H9 (cell line): Measurements from ENCODE around the gene TMEM273. TPM values are rescaled to one million over a fixed set of nuclear protein-coding genes. Genes with fewer than 3 reads are reported as not detected.

Experiments
- DNase-seq: peaks from one replicate; pipeline ENCODE4 v3.0.0-alpha.2; 2017
- H2AFZ ChIP-seq: one replicate; pipeline ENCODE4 v1.6.1; 2013; ENCODE audit warnings: mild to moderate bottlenecking, low read length, control low read depth, moderate library complexity
- H2AK5ac ChIP-seq: 2 replicates; pipeline ENCODE4 v1.6.1; 2013; ENCODE audit warnings: low read length, control low read depth, mixed read lengths; ENCODE audit not compliant: insufficient read length
- H2BK120ac ChIP-seq: one replicate; pipeline ENCODE4 v1.6.1; 2013; ENCODE audit warnings: low read depth, mild to moderate bottlenecking, low read length, control low read depth, inconsistent platforms; ENCODE audit not compliant: poor library complexity, severe bottlenecking
- H2BK12ac ChIP-seq: 2 replicates; pipeline ENCODE4 v1.6.1; 2013; ENCODE audit warnings: low read length, control low read depth, mixed read lengths, low read depth; ENCODE audit not compliant: insufficient read length
- H2BK15ac ChIP-seq: 2 replicates; pipeline ENCODE4 v1.6.1; 2013; ENCODE audit warnings: low read depth, low read length, control low read depth
- H2BK20ac ChIP-seq: one replicate; pipeline ENCODE4 v1.6.1; 2013; ENCODE audit warnings: low read depth, mild to moderate bottlenecking, low read length, control low read depth, inconsistent platforms; ENCODE audit not compliant: poor library complexity, severe bottlenecking
- H2BK5ac ChIP-seq: 2 replicates; pipeline ENCODE4 v1.6.1; 2013; ENCODE audit warnings: low read length, control low read depth, mixed read lengths; ENCODE audit not compliant: insufficient read length
- H3K14ac ChIP-seq: 2 replicates; pipeline ENCODE4 v1.6.1; 2013; ENCODE audit warnings: low read length, control low read depth; ENCODE audit not compliant: insufficient read depth
- H3K18ac ChIP-seq: 2 replicates; pipeline ENCODE4 v1.6.1; 2013; ENCODE audit warnings: low read depth, mild to moderate bottlenecking, mixed read lengths, low read length, control low read depth; ENCODE audit not compliant: insufficient read length
- H3K23ac ChIP-seq: 2 replicates; pipeline ENCODE4 v1.6.1; 2013; ENCODE audit warnings: low read length, control low read depth, mixed read lengths, low read depth; ENCODE audit not compliant: insufficient read length
- H3K23me2 ChIP-seq: 2 replicates; pipeline ENCODE4 v1.6.1; 2013; ENCODE audit warnings: low read depth, mild to moderate bottlenecking, mixed read lengths, low read length, control low read depth; ENCODE audit not compliant: insufficient read length, poor library complexity, severe bottlenecking
- H3K27ac ChIP-seq: 2 replicates; pipeline ENCODE4 v1.5.1; 2013; ENCODE audit warnings: low read length, control low read depth, mixed read lengths, low read depth; ENCODE audit not compliant: insufficient read length
- H3K27me3 ChIP-seq: 2 replicates; pipeline ENCODE4 v1.6.1; 2013; ENCODE audit warnings: low read length, control low read depth, inconsistent platforms; ENCODE audit not compliant: insufficient read depth
- H3K4ac ChIP-seq: 2 replicates; pipeline ENCODE4 v1.6.1; 2013; ENCODE audit warnings: low read depth, mild to moderate bottlenecking, control low read depth, inconsistent platforms, low read length, moderate library complexity
- H3K4me1 ChIP-seq: 2 replicates; pipeline ENCODE4 v1.6.1; 2013; ENCODE audit warnings: low read length, control low read depth, inconsistent platforms; ENCODE audit not compliant: insufficient read depth
- H3K4me2 ChIP-seq: 2 replicates; pipeline ENCODE4 v1.6.1; 2013; ENCODE audit warnings: low read length, control low read depth, mixed read lengths; ENCODE audit not compliant: insufficient read length, insufficient read depth
- H3K56ac ChIP-seq: 2 replicates; pipeline ENCODE4 v1.6.1; 2013; ENCODE audit warnings: low read depth, mild to moderate bottlenecking, mixed read lengths, low read length, control low read depth; ENCODE audit not compliant: insufficient read length
- H3K79me1 ChIP-seq: 2 replicates; pipeline ENCODE4 v1.6.1; 2013; ENCODE audit warnings: low read depth, mild to moderate bottlenecking, moderate library complexity, low read length, control low read depth, inconsistent platforms; ENCODE audit not compliant: insufficient read depth, poor library complexity, severe bottlenecking
- H3K79me2 ChIP-seq: 2 replicates; pipeline ENCODE4 v1.6.1; 2013; ENCODE audit warnings: low read length, control low read depth, inconsistent platforms; ENCODE audit not compliant: insufficient read depth
- H3K9ac ChIP-seq: 2 replicates; pipeline ENCODE4 v1.6.1; 2013; ENCODE audit warnings: low read length, control low read depth, mixed read lengths; ENCODE audit not compliant: insufficient read length; ENCODE audit errors: extremely low read depth
- H3K9me3 ChIP-seq: one replicate; pipeline ENCODE4 v1.6.1; 2013; ENCODE audit warnings: low read depth, low read length, inconsistent platforms; ENCODE audit not compliant: control insufficient read depth
- H3T11ph ChIP-seq: one replicate; pipeline ENCODE4 v1.6.1; 2013; ENCODE audit warnings: mild to moderate bottlenecking, low read length, control low read depth, inconsistent platforms
- H4K20me1 ChIP-seq: one replicate; pipeline ENCODE4 v1.6.1; 2013; ENCODE audit not compliant: control insufficient read depth, insufficient read length, insufficient read depth
- H4K5ac ChIP-seq: 2 replicates; pipeline ENCODE4 v1.6.1; 2013; ENCODE audit warnings: low read depth, mild to moderate bottlenecking, mixed read lengths, low read length, control low read depth; ENCODE audit not compliant: insufficient read length
- H4K8ac ChIP-seq: replicated peaks from 2 replicates; pipeline ENCODE4 v1.6.1; 2013; ENCODE audit warnings: low read length, control low read depth, mixed read lengths, low read depth; ENCODE audit not compliant: insufficient read length
- H4K91ac ChIP-seq: 2 replicates; pipeline ENCODE4 v1.6.1; 2013; ENCODE audit warnings: low read depth, mild to moderate bottlenecking, moderate library complexity, mixed read lengths, low read length, control low read depth; ENCODE audit not compliant: insufficient read length
- H3K27ac Mint-ChIP-seq, 3 experiments: 2 replicates in 2 of 3; 3 replicates in 1 of 3; pipeline ENCODE4 v1.8.0; 2020 to 2021; ENCODE audit warnings: mixed read lengths in 3 of 3, mild to moderate bottlenecking in 1 of 3, moderate library complexity in 1 of 3
- H3K27me3 Mint-ChIP-seq: 2 replicates; pipeline ENCODE4 v1.8.0; 2021; ENCODE audit warnings: low read depth, mild to moderate bottlenecking, moderate library complexity, mixed read lengths
- H3K36me3 Mint-ChIP-seq, 3 experiments: 2 replicates in 2 of 3; 3 replicates in 1 of 3; pipeline ENCODE4 v1.8.0; 2020 to 2021; ENCODE audit warnings: low read depth in 3 of 3, mixed read lengths in 3 of 3; ENCODE audit not compliant: insufficient read depth in 1 of 3
- H3K4me1 Mint-ChIP-seq, 2 experiments: 2 replicates each; pipeline ENCODE4 v1.8.0; 2020; ENCODE audit warnings: mixed read lengths in 2 of 2
- H3K4me3 Mint-ChIP-seq, 2 experiments: 2 replicates in 1 of 2; 3 replicates in 1 of 2; pipeline ENCODE4 v1.8.0; 2020 to 2021; ENCODE audit warnings: mild to moderate bottlenecking in 2 of 2, mixed read lengths in 2 of 2, moderate library complexity in 1 of 2
- H3K9me3 Mint-ChIP-seq, 2 experiments: 2 replicates in 1 of 2; 3 replicates in 1 of 2; pipeline ENCODE4 v1.8.0; 2020; ENCODE audit warnings: mild to moderate bottlenecking in 2 of 2, mixed read lengths in 2 of 2, moderate library complexity in 1 of 2
- WGBS: extraction: QIAGEN DNeasy Blood & Tissue Kit; methylation state at CpG from one replicate; pipeline ENCODE4 v1.1.7; 2013; ENCODE audit warnings: missing lambda C conversion rate, low lambda C conversion rate, mixed read lengths; ENCODE audit not compliant: insufficient read length; ENCODE audit errors: extremely low coverage; 5-methylcytosine and 5-hydroxymethylcytosine counted together
- total RNA-seq: library from RNA; stranded (reverse); gene quantifications from 2 replicates; pipeline ENCODE4 v1.2.1, GENCODE V29; 2021
- TF ChIP-seq, protein P1 (sequence below): fragments of 200-600 bp; sonication (generic); conservative IDR thresholded peaks from 3 replicates; pipeline ENCODE4 v1.8.0; 2021; ENCODE audit warnings: antibody characterized with exemption, mild to moderate bottlenecking

TMEM273 gene
- total RNA-seq, 1 experiment from 2014 or later, result not detected

DNA sequence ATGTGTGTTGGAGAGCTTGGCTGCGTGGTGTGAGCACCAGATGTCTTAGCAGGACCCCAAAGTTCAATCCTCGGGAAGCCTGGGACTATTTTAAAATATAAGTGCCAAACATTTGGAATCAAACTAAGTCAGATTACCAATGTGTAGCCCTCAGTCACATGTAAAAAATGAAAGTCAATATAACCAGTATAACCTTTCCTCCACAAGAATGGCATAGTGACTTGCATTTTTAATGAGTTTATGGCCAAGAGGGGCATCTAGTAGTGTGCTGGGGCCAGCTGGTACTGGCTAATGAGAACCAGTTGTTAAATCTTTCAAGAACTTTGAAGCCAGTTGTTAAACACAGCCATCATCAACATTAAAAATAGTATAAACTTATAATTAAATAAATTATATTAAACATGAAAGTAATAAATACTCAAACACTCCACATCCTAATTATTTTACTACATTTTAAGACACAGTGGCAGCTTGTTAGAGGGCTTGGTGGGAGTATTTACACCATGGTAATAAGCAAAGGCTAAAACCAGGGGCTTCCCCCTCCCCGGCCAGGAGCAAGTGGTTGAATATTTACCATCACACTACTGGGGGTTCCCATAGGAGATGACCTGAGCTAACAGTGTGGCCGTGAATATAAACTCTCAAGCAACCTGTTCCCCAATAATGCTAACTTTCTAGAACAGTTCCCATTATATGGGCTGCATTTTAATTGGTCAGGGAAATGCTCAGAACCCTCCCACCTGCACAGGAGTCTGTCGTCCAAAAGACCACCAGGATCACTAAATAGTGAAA lies 46.5 kb downstream of the TMEM273 start:
- Histone ChIP-seq H3K9ac (no peak overlapping the region), H3K4me2 (no peak overlapping the region), H3K23me2 (no peaks in the 10 kb centered on the region), H4K20me1 (no peaks in the 10 kb centered on the region), H3K27ac (no peak overlapping the region), H4K91ac (no peak overlapping the region), H3K18ac (no peak overlapping the region), H3K27me3 (no peaks in the 10 kb centered on the region), H2BK15ac (no peak overlapping the region), H2BK12ac (no peak overlapping the region), H3K4me1 (peaks cover 2% of the 10 kb centered on the region; the same call in 1 of the 2 replicates), H4K5ac (no peak overlapping the region), H4K8ac (no peak overlapping the region), H3K79me1 (no peaks in the 10 kb centered on the region), H3K4ac (no peak overlapping the region), H2AFZ (no peak overlapping the region), H3K79me2 (no peaks in the 10 kb centered on the region), H3T11ph (no peak overlapping the region), H3K14ac (no peak overlapping the region), H2BK120ac (no peak overlapping the region), H3K23ac (no peak overlapping the region), H2BK5ac (no peak overlapping the region), H2AK5ac (no peak overlapping the region), H3K56ac (no peak overlapping the region), H3K9me3 (no peaks in the 10 kb centered on the region), H2BK20ac (no peak overlapping the region)
- DNase-seq, result no peak
- no CpG with 5 or more reads among the region's 5 CpGs for WGBS
- H3K4me3 Mint-ChIP-seq, result no peak overlapping the region
- TF ChIP-seq, protein P1, sequence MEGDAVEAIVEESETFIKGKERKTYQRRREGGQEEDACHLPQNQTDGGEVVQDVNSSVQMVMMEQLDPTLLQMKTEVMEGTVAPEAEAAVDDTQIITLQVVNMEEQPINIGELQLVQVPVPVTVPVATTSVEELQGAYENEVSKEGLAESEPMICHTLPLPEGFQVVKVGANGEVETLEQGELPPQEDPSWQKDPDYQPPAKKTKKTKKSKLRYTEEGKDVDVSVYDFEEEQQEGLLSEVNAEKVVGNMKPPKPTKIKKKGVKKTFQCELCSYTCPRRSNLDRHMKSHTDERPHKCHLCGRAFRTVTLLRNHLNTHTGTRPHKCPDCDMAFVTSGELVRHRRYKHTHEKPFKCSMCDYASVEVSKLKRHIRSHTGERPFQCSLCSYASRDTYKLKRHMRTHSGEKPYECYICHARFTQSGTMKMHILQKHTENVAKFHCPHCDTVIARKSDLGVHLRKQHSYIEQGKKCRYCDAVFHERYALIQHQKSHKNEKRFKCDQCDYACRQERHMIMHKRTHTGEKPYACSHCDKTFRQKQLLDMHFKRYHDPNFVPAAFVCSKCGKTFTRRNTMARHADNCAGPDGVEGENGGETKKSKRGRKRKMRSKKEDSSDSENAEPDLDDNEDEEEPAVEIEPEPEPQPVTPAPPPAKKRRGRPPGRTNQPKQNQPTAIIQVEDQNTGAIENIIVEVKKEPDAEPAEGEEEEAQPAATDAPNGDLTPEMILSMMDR, result no peak
- H3K36me3 Mint-ChIP-seq, result no peaks in the 10 kb centered on the region; a peak in 1 of 7 replicates
- H3K27me3 Mint-ChIP-seq, result 0 out of 2 replicates have a peak, but pooled peaks cover 5% of the 10 kb centered on the region
- H3K9me3 Mint-ChIP-seq, result no peaks in the 10 kb centered on the region; a peak in 2 of 5 replicates
- H3K27ac Mint-ChIP-seq, result no peak overlapping the region
- H3K4me1 Mint-ChIP-seq, result peaks cover 26 to 40% of the 10 kb centered on the region in 2 experiments
